ENCODE measurements around the gene SDHA. TPM values are rescaled to one million over a fixed set of nuclear protein-coding genes. Genes with fewer than 3 reads are reported as not detected.
A peak's percentile ranks its signal among the peaks of the same experiment; 100 is the strongest.

The SDHA gene
- total and polyA plus RNA-seq, 11 donors: 276 to 861 (median 727) TPM

- Histone ChIP-seq H3K9me3 (no peaks in the 10 kb centered on the region), H3K4me3 (no peak overlapping the region), H3K27me3 (no peaks in the 10 kb centered on the region), H3K27ac (no peak overlapping the region), H3K4me1 (peaks cover 0 to 17% (median 8%) of the 10 kb centered on the region in 12 donors), H3K36me3 (no peaks in the 10 kb centered on the region)
- DNase-seq: no peak
- ATAC-seq: no peak
- intact Hi-C loops (cut with DNase I): no loop called here
- TF ChIP-seq CTCF (IDR thresholded peaks at IDR 0.05): no peak
- no peak for TF ChIP-seq POLR2A (IDR thresholded peaks at IDR 0.05)
- WGBS, 4 donors: 81 to 84% (median 83%) methylated on average over 12 to 37 of the region's 37 CpGs
Measured at GRCh38 chr5:170971-171800, 46.9 kb upstream of the SDHA start.

GRCh38 chr5:171801-172331, 46.3 kb upstream of the SDHA start:
- Histone ChIP-seq H3K36me3 (no peaks in the 10 kb centered on the region), H3K4me1 (peaks cover 0 to 17% (median 8%) of the 10 kb centered on the region in 12 donors), H3K9me3 (no peaks in the 10 kb centered on the region), H3K27me3 (no peaks in the 10 kb centered on the region), H3K27ac (no peak overlapping the region), H3K4me3 (no peak overlapping the region)
- DNase-seq (peak in 2 of 5 donors; percentile 11 to 26), ATAC-seq (no peak)
- TF ChIP-seq POLR2A (IDR thresholded peaks at IDR 0.05) (no peak), CTCF (IDR thresholded peaks at IDR 0.05) (no peak)
- intact Hi-C loops (cut with DNase I): no loop called here
- WGBS, 4 donors: 90 to 92% (median 90%) methylated on average over 10 to 23 of the region's 23 CpGs

- Histone ChIP-seq H3K36me3 (no peaks in the 10 kb centered on the region), H3K27me3 (no peaks in the 10 kb centered on the region), H3K4me3 (no peak overlapping the region), H3K4me1 (peaks cover 0 to 17% (median 8%) of the 10 kb centered on the region in 12 donors), H3K27ac (no peak overlapping the region), H3K9me3 (no peaks in the 10 kb centered on the region)
- intact Hi-C loops (cut with DNase I): no loop called here
- no peak for ATAC-seq
- 87 to 91% (median 89%) methylated on average over 13 of the region's 13 CpGs for WGBS, 4 donors
- peak in 1 of 5 donors; percentile 6 for DNase-seq
- no peak for TF ChIP-seq CTCF (IDR thresholded peaks at IDR 0.05)
- TF ChIP-seq POLR2A (IDR thresholded peaks at IDR 0.05): no peak
Measured at GRCh38 chr5:172421-172820, 45.7 kb upstream of the SDHA start.

GRCh38 chr5:172841-173251, 45.3 kb upstream of the SDHA start:
- intact Hi-C loops (cut with DNase I): no loop called here
- ATAC-seq: no peak
- DNase-seq: no peak

More at GRCh38 chr5:172841-173251, 45.3 kb upstream of the SDHA start:
- WGBS, 4 donors: 78 to 85% (median 80%) methylated on average over 17 of the region's 17 CpGs
- Histone ChIP-seq H3K27ac (no peak overlapping the region), H3K4me3 (no peak overlapping the region), H3K36me3 (no peaks in the 10 kb centered on the region), H3K4me1 (peaks cover 0 to 17% (median 8%) of the 10 kb centered on the region in 12 donors), H3K9me3 (no peaks in the 10 kb centered on the region), H3K27me3 (no peaks in the 10 kb centered on the region)
- TF ChIP-seq CTCF (IDR thresholded peaks at IDR 0.05) (no peak), POLR2A (IDR thresholded peaks at IDR 0.05) (no peak)

Measured in heart left ventricle (tissue), 16 donors.